ENCODE measurements around the gene MCIDAS.

GRCh38 chr5:55187370-55187769, 39.7 kb downstream of the MCIDAS start:
- no peak for TF ChIP-seq CTCF (IDR thresholded peaks at IDR 0.05)
- TF ChIP-seq POLR2A (IDR thresholded peaks at IDR 0.05) = no peak

Data from tibial nerve (tissue), 3 donors.